ENCODE measurements around the gene CRAMP1.

Gene CRAMP1

DNA sequence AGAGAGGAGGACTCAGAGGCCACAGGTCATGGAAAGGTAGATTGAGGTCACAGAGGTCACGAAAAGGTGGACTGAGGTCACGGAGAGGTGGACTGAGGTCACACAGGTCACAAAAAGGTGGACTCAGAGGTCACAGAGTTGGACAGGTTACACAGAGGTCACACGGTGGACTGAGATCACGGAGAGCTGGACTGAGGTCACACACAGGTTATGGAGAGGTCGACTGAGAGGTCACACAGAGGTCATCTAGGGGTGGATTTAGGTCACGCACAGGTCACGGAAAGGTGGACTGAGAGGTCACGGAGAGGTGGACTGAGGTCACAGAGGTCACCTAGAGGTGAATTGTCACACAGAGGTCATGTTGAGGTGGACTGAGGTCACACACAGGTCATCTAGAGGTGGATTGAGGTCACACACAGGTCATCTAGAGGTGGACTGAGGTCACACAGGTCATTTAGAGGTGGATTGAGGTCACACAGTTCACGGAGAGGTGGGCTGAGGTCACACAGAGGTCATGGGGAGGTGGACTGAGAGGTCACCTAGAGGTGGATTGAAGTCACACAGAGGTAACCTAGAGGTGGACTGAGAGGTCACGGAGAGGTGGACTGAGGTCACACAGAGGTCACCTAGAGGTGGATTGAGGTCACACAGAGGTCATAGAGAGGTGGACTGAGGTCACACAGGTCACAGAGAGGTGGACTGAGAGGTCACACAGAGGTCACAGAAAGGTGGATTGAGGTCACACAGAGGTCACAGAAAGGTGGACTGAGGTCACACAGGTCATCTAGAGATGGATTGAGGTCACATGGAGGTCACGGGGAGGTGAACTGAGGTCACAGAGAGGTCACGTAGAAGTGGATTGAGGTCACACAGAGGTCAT, 39.2 kb downstream of the CRAMP1 start:
- Histone ChIP-seq H2AFZ (ENCODE audit: low read length) (no peak overlapping the region), H3K27me3 (ENCODE audit: control insufficient read depth in 3 of 3, insufficient read depth in 3 of 3, low read depth in 1 of 3, low read length in 3 of 3) (no peaks in the 10 kb centered on the region), H3K36me3 (replicated peaks in 1 of 2; ENCODE audit: control insufficient read depth in 2 of 2, insufficient read depth in 2 of 2, low read length in 2 of 2) (peaks cover 45 to 82% of the 10 kb centered on the region in 2 donors), H3K27ac (replicated peaks; ENCODE audit: low read length) (no peak overlapping the region), H3K14ac (ENCODE audit: low read length) (no peak overlapping the region), H4K91ac (ENCODE audit: low read depth, low read length, poor library complexity) (no peak overlapping the region), H2BK120ac (ENCODE audit: low read depth, low read length) (no peak overlapping the region), H2BK12ac (ENCODE audit: low read length) (no peak overlapping the region), H3K23ac (ENCODE audit: low read depth, low read length, poor library complexity) (peak overlapping the region; percentile 0), H3K79me1 (ENCODE audit: low read depth, low read length) (peaks cover 7% of the 10 kb centered on the region), H3K9ac (ENCODE audit: low read depth, low read length, poor library complexity) (peak overlapping the region; percentile 32), H3K4me1 (ENCODE audit: control insufficient read depth in 2 of 2, insufficient read depth in 1 of 2, low read depth in 1 of 2, low read length in 2 of 2) (no peaks in the 10 kb centered on the region), H3K4me3 (ENCODE audit: low read length in 2 of 2) (no peak overlapping the region), H2BK15ac (ENCODE audit: low read length) (no peak overlapping the region), H3K4me2 (ENCODE audit: insufficient read depth, low read length, poor library complexity, severe bottlenecking) (no peak overlapping the region), H3K4ac (ENCODE audit: low read length) (no peak overlapping the region), H2AK5ac (ENCODE audit: low read depth, low read length) (no peak overlapping the region), H3K18ac (ENCODE audit: low read length) (no peak overlapping the region), H2BK5ac (ENCODE audit: low read length) (no peak overlapping the region), H3K9me3 (replicated peaks in 1 of 2; ENCODE audit: control insufficient read depth in 2 of 2, insufficient read depth in 1 of 2, low read depth in 1 of 2, low read length in 2 of 2) (peaks cover 0 to 2% of the 10 kb centered on the region in 2 donors), H4K8ac (ENCODE audit: low read depth, low read length) (no peak overlapping the region)
- WGBS, 2 donors (ENCODE audit: extremely low coverage in 2 of 2, insufficient read length in 2 of 2, insufficient replicate concordance in 1 of 2) = no CpG with 5 or more reads among the region's 12 CpGs
- DNase-seq (ENCODE audit: low spot score) = no peak

- H2BK15ac ChIP-seq (ENCODE audit: low read length) = no peak overlapping the region
- H2BK120ac ChIP-seq (ENCODE audit: low read depth, low read length) = no peak overlapping the region
- H3K36me3 ChIP-seq (replicated peaks in 1 of 2; ENCODE audit: control insufficient read depth in 2 of 2, insufficient read depth in 2 of 2, low read length in 2 of 2) = peaks cover 47 to 82% of the 10 kb centered on the region in 2 donors
- H3K14ac ChIP-seq (ENCODE audit: low read length) = no peak overlapping the region
- H2AK5ac ChIP-seq (ENCODE audit: low read depth, low read length) = no peak overlapping the region
- no peak overlapping the region for H2AFZ ChIP-seq (ENCODE audit: low read length)
- no peak overlapping the region for H3K4ac ChIP-seq (ENCODE audit: low read length)
- no peak overlapping the region for H2BK5ac ChIP-seq (ENCODE audit: low read length)
- H3K27ac ChIP-seq (replicated peaks; ENCODE audit: low read length) = no peak overlapping the region
- no peak overlapping the region for H3K4me3 ChIP-seq (ENCODE audit: low read length in 2 of 2)
- no peak for DNase-seq (ENCODE audit: low spot score)
- no peak overlapping the region for H4K8ac ChIP-seq (ENCODE audit: low read depth, low read length)
- no peaks in the 10 kb centered on the region for H3K4me1 ChIP-seq (ENCODE audit: control insufficient read depth in 2 of 2, insufficient read depth in 1 of 2, low read depth in 1 of 2, low read length in 2 of 2)
- H3K79me1 ChIP-seq (ENCODE audit: low read depth, low read length) = peaks cover 7% of the 10 kb centered on the region
- H3K9ac ChIP-seq (ENCODE audit: low read depth, low read length, poor library complexity) = peak overlapping the region; percentile 32
- H3K9me3 ChIP-seq (replicated peaks in 1 of 2; ENCODE audit: control insufficient read depth in 2 of 2, insufficient read depth in 1 of 2, low read depth in 1 of 2, low read length in 2 of 2) = peaks cover 0 to 2% of the 10 kb centered on the region in 2 donors
- H2BK12ac ChIP-seq (ENCODE audit: low read length) = no peak overlapping the region
- H4K91ac ChIP-seq (ENCODE audit: low read depth, low read length, poor library complexity) = no peak overlapping the region
- no peak overlapping the region for H3K18ac ChIP-seq (ENCODE audit: low read length)
- no peak overlapping the region for H3K4me2 ChIP-seq (ENCODE audit: insufficient read depth, low read length, poor library complexity, severe bottlenecking)
- peak overlapping the region; percentile 0 for H3K23ac ChIP-seq (ENCODE audit: low read depth, low read length, poor library complexity)
- no CpG with 5 or more reads among the region's 1 CpG for WGBS, 2 donors (ENCODE audit: extremely low coverage in 2 of 2, insufficient read length in 2 of 2, insufficient replicate concordance in 1 of 2)
- H3K27me3 ChIP-seq (ENCODE audit: control insufficient read depth in 3 of 3, insufficient read depth in 3 of 3, low read depth in 1 of 3, low read length in 3 of 3) = no peaks in the 10 kb centered on the region
Observed at GRCh38 chr16:1651974-1652312, 39.8 kb downstream of the CRAMP1 start.

- Histone ChIP-seq H2BK12ac (ENCODE audit: low read length) (no peak overlapping the region), H3K4me2 (ENCODE audit: insufficient read depth, low read length, poor library complexity, severe bottlenecking) (no peak overlapping the region), H3K18ac (ENCODE audit: low read length) (no peak overlapping the region), H2BK120ac (ENCODE audit: low read depth, low read length) (no peak overlapping the region), H2AK5ac (ENCODE audit: low read depth, low read length) (no peak overlapping the region), H3K4ac (ENCODE audit: low read length) (no peak overlapping the region), H4K8ac (ENCODE audit: low read depth, low read length) (no peak overlapping the region), H4K91ac (ENCODE audit: low read depth, low read length, poor library complexity) (no peak overlapping the region), H2BK5ac (ENCODE audit: low read length) (no peak overlapping the region), H3K36me3 (replicated peaks in 1 of 2; ENCODE audit: control insufficient read depth in 2 of 2, insufficient read depth in 2 of 2, low read length in 2 of 2) (peaks cover 58 to 85% of the 10 kb centered on the region in 2 donors), H3K9ac (ENCODE audit: low read depth, low read length, poor library complexity) (peak overlapping the region; percentile 12), H3K4me3 (ENCODE audit: low read length in 2 of 2) (no peak overlapping the region), H3K27me3 (ENCODE audit: control insufficient read depth in 3 of 3, insufficient read depth in 3 of 3, low read depth in 1 of 3, low read length in 3 of 3) (no peaks in the 10 kb centered on the region), H3K79me1 (ENCODE audit: low read depth, low read length) (peaks cover 7% of the 10 kb centered on the region), H3K14ac (ENCODE audit: low read length) (no peak overlapping the region), H3K4me1 (ENCODE audit: control insufficient read depth in 2 of 2, insufficient read depth in 1 of 2, low read depth in 1 of 2, low read length in 2 of 2) (no peaks in the 10 kb centered on the region), H3K23ac (ENCODE audit: low read depth, low read length, poor library complexity) (peak overlapping the region; percentile 43), H3K9me3 (replicated peaks in 1 of 2; ENCODE audit: control insufficient read depth in 2 of 2, insufficient read depth in 1 of 2, low read depth in 1 of 2, low read length in 2 of 2) (peaks cover 0 to 2% of the 10 kb centered on the region in 2 donors), H2AFZ (ENCODE audit: low read length) (no peak overlapping the region), H2BK15ac (ENCODE audit: low read length) (no peak overlapping the region), H3K27ac (replicated peaks; ENCODE audit: low read length) (no peak overlapping the region)
- WGBS, 2 donors (ENCODE audit: extremely low coverage in 2 of 2, insufficient read length in 2 of 2, insufficient replicate concordance in 1 of 2) = no CpG with 5 or more reads among the region's 15 CpGs
- DNase-seq (ENCODE audit: low spot score) = no peak
Observed at GRCh38 chr16:1653023-1653422, 40.9 kb downstream of the CRAMP1 start.

GRCh38 chr16:1654505-1655268, 42.5 kb downstream of the CRAMP1 start:
- WGBS, 2 donors (ENCODE audit: extremely low coverage in 2 of 2, insufficient read length in 2 of 2, insufficient replicate concordance in 1 of 2) = no CpG with 5 or more reads among the region's 32 CpGs
- Histone ChIP-seq H3K79me1 (ENCODE audit: low read depth, low read length) (peaks cover 7% of the 10 kb centered on the region), H3K9ac (ENCODE audit: low read depth, low read length, poor library complexity) (no peak overlapping the region), H2AK5ac (ENCODE audit: low read depth, low read length) (no peak overlapping the region), H3K4me2 (ENCODE audit: insufficient read depth, low read length, poor library complexity, severe bottlenecking) (no peak overlapping the region), H3K4me3 (ENCODE audit: low read length in 2 of 2) (no peak overlapping the region), H3K18ac (ENCODE audit: low read length) (no peak overlapping the region), H3K9me3 (replicated peaks in 1 of 2; ENCODE audit: control insufficient read depth in 2 of 2, insufficient read depth in 1 of 2, low read depth in 1 of 2, low read length in 2 of 2) (peaks cover 0 to 2% of the 10 kb centered on the region in 2 donors), H3K4ac (ENCODE audit: low read length) (no peak overlapping the region), H3K27me3 (ENCODE audit: control insufficient read depth in 3 of 3, insufficient read depth in 3 of 3, low read depth in 1 of 3, low read length in 3 of 3) (no peaks in the 10 kb centered on the region), H4K8ac (ENCODE audit: low read depth, low read length) (no peak overlapping the region), H2BK120ac (ENCODE audit: low read depth, low read length) (no peak overlapping the region), H3K36me3 (replicated peaks in 1 of 2; ENCODE audit: control insufficient read depth in 2 of 2, insufficient read depth in 2 of 2, low read length in 2 of 2) (peaks cover 64 to 91% of the 10 kb centered on the region in 2 donors), H2AFZ (ENCODE audit: low read length) (no peak overlapping the region), H2BK5ac (ENCODE audit: low read length) (no peak overlapping the region), H4K91ac (ENCODE audit: low read depth, low read length, poor library complexity) (no peak overlapping the region), H3K14ac (ENCODE audit: low read length) (no peak overlapping the region), H3K27ac (replicated peaks; ENCODE audit: low read length) (no peak overlapping the region), H3K4me1 (ENCODE audit: control insufficient read depth in 2 of 2, insufficient read depth in 1 of 2, low read depth in 1 of 2, low read length in 2 of 2) (no peaks in the 10 kb centered on the region), H2BK15ac (ENCODE audit: low read length) (no peak overlapping the region), H3K23ac (ENCODE audit: low read depth, low read length, poor library complexity) (no peak overlapping the region), H2BK12ac (ENCODE audit: low read length) (no peak overlapping the region)
- DNase-seq (ENCODE audit: low spot score) = no peak

Measured in neuronal stem cell (in vitro differentiated cells).